ENCODE results near the gene PIGC. TPM values are rescaled to one million over a fixed set of nuclear protein-coding genes. Genes with fewer than 3 reads are reported as not detected.
A peak's percentile ranks its signal among the peaks of the same experiment; 100 is the strongest.

Gene PIGC
- total RNA-seq, 1 experiment from 2014 or later: 17.5 TPM

GRCh38 chr1:172401892-172402291 is 42.0 kb downstream of the PIGC start:
- H3K9me3 ChIP-seq (ENCODE audit: control insufficient read depth, low read depth, low read length): no peaks in the 10 kb centered on the region
- H3K4me1 Mint-ChIP-seq: peaks cover 10 to 16% of the 10 kb centered on the region in 2 experiments
- DNase-seq: peak; percentile 57

More at GRCh38 chr1:172401892-172402291, 42.0 kb downstream of the PIGC start:
- Histone ChIP-seq H3K56ac (ENCODE audit: insufficient read length, low read depth, low read length) (no peak overlapping the region), H2BK120ac (ENCODE audit: low read depth, low read length, poor library complexity, severe bottlenecking) (no peak overlapping the region), H3T11ph (ENCODE audit: low read length) (no peak overlapping the region), H2BK5ac (ENCODE audit: insufficient read length, low read length) (no peak overlapping the region), H3K4ac (ENCODE audit: low read depth, low read length) (no peak overlapping the region), H3K14ac (ENCODE audit: insufficient read depth, low read length) (no peak overlapping the region), H2BK20ac (ENCODE audit: low read depth, low read length, poor library complexity, severe bottlenecking) (no peak overlapping the region), H2BK15ac (ENCODE audit: low read depth, low read length) (no peak overlapping the region), H3K79me2 (ENCODE audit: insufficient read depth, low read length) (no peaks in the 10 kb centered on the region), H3K23me2 (ENCODE audit: insufficient read length, low read depth, low read length, poor library complexity, severe bottlenecking) (no peaks in the 10 kb centered on the region), H3K27ac (ENCODE audit: insufficient read length, low read depth, low read length) (no peak overlapping the region), H4K5ac (ENCODE audit: insufficient read length, low read depth, low read length) (no peak overlapping the region), H3K23ac (ENCODE audit: insufficient read length, low read depth, low read length) (no peak overlapping the region), H3K4me2 (ENCODE audit: insufficient read depth, insufficient read length, low read length) (no peak overlapping the region), H3K9ac (ENCODE audit: extremely low read depth, insufficient read length, low read length) (no peak overlapping the region), H2AK5ac (ENCODE audit: insufficient read length, low read length) (no peak overlapping the region), H2AFZ (ENCODE audit: low read length) (no peak overlapping the region), H4K20me1 (ENCODE audit: control insufficient read depth, insufficient read depth, insufficient read length) (no peaks in the 10 kb centered on the region), H3K27me3 (ENCODE audit: insufficient read depth, low read length) (no peaks in the 10 kb centered on the region), H3K79me1 (ENCODE audit: insufficient read depth, low read depth, low read length, poor library complexity, severe bottlenecking) (no peaks in the 10 kb centered on the region), H4K8ac (replicated peaks; ENCODE audit: insufficient read length, low read depth, low read length) (no peak overlapping the region), H2BK12ac (ENCODE audit: insufficient read length, low read depth, low read length) (no peak overlapping the region), H4K91ac (ENCODE audit: insufficient read length, low read depth, low read length) (no peak overlapping the region), H3K4me1 (ENCODE audit: insufficient read depth, low read length) (no peaks in the 10 kb centered on the region; the same call in 1 of the 2 replicates), H3K18ac (ENCODE audit: insufficient read length, low read depth, low read length) (no peak overlapping the region)
- H3K27ac Mint-ChIP-seq: no peak overlapping the region
- H3K9me3 Mint-ChIP-seq: no peaks in the 10 kb centered on the region
- TF ChIP-seq, protein P1, sequence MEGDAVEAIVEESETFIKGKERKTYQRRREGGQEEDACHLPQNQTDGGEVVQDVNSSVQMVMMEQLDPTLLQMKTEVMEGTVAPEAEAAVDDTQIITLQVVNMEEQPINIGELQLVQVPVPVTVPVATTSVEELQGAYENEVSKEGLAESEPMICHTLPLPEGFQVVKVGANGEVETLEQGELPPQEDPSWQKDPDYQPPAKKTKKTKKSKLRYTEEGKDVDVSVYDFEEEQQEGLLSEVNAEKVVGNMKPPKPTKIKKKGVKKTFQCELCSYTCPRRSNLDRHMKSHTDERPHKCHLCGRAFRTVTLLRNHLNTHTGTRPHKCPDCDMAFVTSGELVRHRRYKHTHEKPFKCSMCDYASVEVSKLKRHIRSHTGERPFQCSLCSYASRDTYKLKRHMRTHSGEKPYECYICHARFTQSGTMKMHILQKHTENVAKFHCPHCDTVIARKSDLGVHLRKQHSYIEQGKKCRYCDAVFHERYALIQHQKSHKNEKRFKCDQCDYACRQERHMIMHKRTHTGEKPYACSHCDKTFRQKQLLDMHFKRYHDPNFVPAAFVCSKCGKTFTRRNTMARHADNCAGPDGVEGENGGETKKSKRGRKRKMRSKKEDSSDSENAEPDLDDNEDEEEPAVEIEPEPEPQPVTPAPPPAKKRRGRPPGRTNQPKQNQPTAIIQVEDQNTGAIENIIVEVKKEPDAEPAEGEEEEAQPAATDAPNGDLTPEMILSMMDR (conservative IDR thresholded peaks at IDR 0.05): peak; percentile 74
- H3K27me3 Mint-ChIP-seq (ENCODE audit: low read depth): no peaks in the 10 kb centered on the region
- WGBS (ENCODE audit: extremely low coverage, insufficient read length, low lambda C conversion rate): no CpG with 5 or more reads among the region's 5 CpGs
- H3K4me3 Mint-ChIP-seq: no peak overlapping the region
- H3K36me3 Mint-ChIP-seq (ENCODE audit: insufficient read depth in 1 of 3, low read depth in 3 of 3): no peaks in the 10 kb centered on the region

All from H9 (cell line).